Liver (tissue), 9 donors: Measurements from ENCODE around the gene CLCN7. TPM values are rescaled to one million over a fixed set of nuclear protein-coding genes. Genes with fewer than 3 reads are reported as not detected.
A peak's percentile ranks its signal among the peaks of the same experiment; 100 is the strongest.

Experiments
- DNase-seq: peaks from one replicate; pipeline ENCODE4 v3.0.0-alpha.2; 2017; ENCODE audit warnings: low spot score
- H3K27ac ChIP-seq, 2 donors: one replicate each; pipeline ENCODE4 v1.7.0; 2013; ENCODE audit warnings: inconsistent platforms in 2 of 2, low read length in 2 of 2, control low read depth in 1 of 2, low read depth in 1 of 2, mild to moderate bottlenecking in 1 of 2
- H3K27me3 ChIP-seq, 4 donors: one replicate each; pipeline versions ENCODE4 v1.6.1 to v1.7.0; 2013; ENCODE audit warnings: low read length in 3 of 4, inconsistent platforms in 1 of 4, mild to moderate bottlenecking in 1 of 4, moderate library complexity in 1 of 4; ENCODE audit not compliant: control insufficient read depth in 4 of 4, insufficient read depth in 4 of 4
- H3K36me3 ChIP-seq, 4 donors: one replicate each; pipeline versions ENCODE4 v1.6.1 to v1.7.0; 2013; ENCODE audit warnings: low read length in 3 of 4, mild to moderate bottlenecking in 3 of 4, low read depth in 1 of 4, moderate library complexity in 1 of 4; ENCODE audit not compliant: control insufficient read depth in 4 of 4, insufficient read depth in 3 of 4
- H3K4me1 ChIP-seq, 4 donors: one replicate each; pipeline versions ENCODE4 v1.6.1 to v1.7.0; 2013; ENCODE audit warnings: low read length in 3 of 4, mild to moderate bottlenecking in 3 of 4, moderate library complexity in 1 of 4; ENCODE audit not compliant: control insufficient read depth in 4 of 4, insufficient read depth in 4 of 4
- H3K4me3 ChIP-seq, 3 donors: one replicate each; pipeline versions ENCODE4 v1.6.1 to v1.7.0; 2013; ENCODE audit warnings: low read length in 3 of 3, control low read depth in 1 of 3, low read depth in 1 of 3, mild to moderate bottlenecking in 1 of 3
- H3K9ac ChIP-seq, 2 donors: one replicate each; pipeline ENCODE4 v1.7.0; 2013; ENCODE audit warnings: low read length in 2 of 2, mild to moderate bottlenecking in 2 of 2, moderate library complexity in 2 of 2, control low read depth in 1 of 2, low read depth in 1 of 2
- H3K9me3 ChIP-seq, 4 donors: one replicate each; pipeline versions ENCODE4 v1.6.1 to v1.7.0; 2013; ENCODE audit warnings: low read length in 3 of 4; ENCODE audit not compliant: control insufficient read depth in 4 of 4
- EGR1 ChIP-seq, 2 donors: IDR thresholded peaks; 2 replicates each; pipeline ENCODE4 v1.6.1; 2016 to 2018; ENCODE audit warnings: antibody characterized with exemption in 2 of 2, low read depth in 2 of 2
- FOXA1 ChIP-seq: IDR thresholded peaks from 2 replicates; pipeline ENCODE4 v1.6.1; 2016; ENCODE audit warnings: antibody characterized with exemption
- FOXA2 ChIP-seq: IDR thresholded peaks from 2 replicates; pipeline ENCODE4 v1.6.1; 2016; ENCODE audit warnings: antibody characterized with exemption
- GABPA ChIP-seq, 2 donors: IDR thresholded peaks in 1 of 2; conservative IDR thresholded peaks in 1 of 2; 2 replicates each; pipeline ENCODE4 v1.6.1; 2016; ENCODE audit warnings: antibody characterized with exemption in 2 of 2, mild to moderate bottlenecking in 1 of 2, moderate library complexity in 1 of 2
- HNF4A ChIP-seq, 2 donors: conservative IDR thresholded peaks; 2 replicates each; pipeline ENCODE4 v1.6.1; 2016; ENCODE audit warnings: antibody characterized with exemption in 2 of 2, mild to moderate bottlenecking in 2 of 2
- HNF4G ChIP-seq: IDR thresholded peaks from 2 replicates; pipeline ENCODE4 v1.6.1; 2016; ENCODE audit warnings: antibody characterized with exemption
- JUND ChIP-seq, 2 donors: IDR thresholded peaks; 2 replicates each; pipeline ENCODE4 v1.6.1; 2016; ENCODE audit warnings: antibody characterized with exemption in 2 of 2
- NR2F2 ChIP-seq: IDR thresholded peaks from 2 replicates; pipeline ENCODE4 v1.6.1; 2016; ENCODE audit warnings: antibody characterized with exemption
- RAD21 ChIP-seq, 2 donors: IDR thresholded peaks; 2 replicates each; pipeline ENCODE4 v1.6.1; 2016; ENCODE audit warnings: antibody characterized with exemption in 2 of 2, mild to moderate bottlenecking in 2 of 2
- RXRA ChIP-seq, 2 donors: IDR thresholded peaks; 2 replicates each; pipeline ENCODE4 v1.6.1; 2017 to 2018; ENCODE audit warnings: antibody characterized with exemption in 2 of 2, mild to moderate bottlenecking in 1 of 2
- SP1 ChIP-seq: IDR thresholded peaks from 2 replicates; pipeline ENCODE4 v1.6.1; 2018; ENCODE audit warnings: antibody characterized with exemption, mild to moderate bottlenecking
- TAF1 ChIP-seq: conservative IDR thresholded peaks from 2 replicates; pipeline ENCODE4 v1.6.1; 2016; ENCODE audit warnings: antibody characterized with exemption, mild to moderate bottlenecking
- YY1 ChIP-seq: IDR thresholded peaks from 2 replicates; pipeline ENCODE4 v1.6.1; 2016; ENCODE audit warnings: antibody characterized with exemption, mild to moderate bottlenecking
- WGBS: extraction: QIAGEN DNeasy Blood & Tissue Kit; methylation state at CpG from one replicate; pipeline ENCODE4 v1.1.7; 2013; 5-methylcytosine and 5-hydroxymethylcytosine counted together
- polyA plus RNA-seq, 2 donors: library from polyadenylated mRNA; stranded (reverse) in 1 of 2; unstranded in 1 of 2; fragments of 200-250 nt in 1 of 2; fragments of >200 nt in 1 of 2; fragmentation: Nextera tagmentation in 1 of 2; extraction: Ambion mirVana in 1 of 2; gene quantifications; one replicate each; pipeline versions ENCODE4 v1.2.1 to v1.2.3, GENCODE V29; 2013 to 2015
- total RNA-seq, 2 donors: library from RNA; depleted of rRNA; stranded (reverse); fragments of >200 nt; gene quantifications; one replicate each; pipeline ENCODE4 v1.2.3, GENCODE V29; 2014
- TF ChIP-seq, protein P1 (sequence below): IDR thresholded peaks from 2 replicates; pipeline ENCODE4 v1.6.1; 2016; ENCODE audit warnings: antibody characterized with exemption
- TF ChIP-seq, protein P2 (sequence below): IDR thresholded peaks from 2 replicates; pipeline ENCODE4 v1.6.1; 2016; ENCODE audit warnings: antibody characterized with exemption
- TF ChIP-seq, protein P3 (sequence below): IDR thresholded peaks from 2 replicates; pipeline ENCODE4 v1.6.1; 2016; ENCODE audit warnings: antibody characterized with exemption
- TF ChIP-seq, protein P4 (sequence below): IDR thresholded peaks from 2 replicates; pipeline ENCODE4 v1.6.1; 2016; ENCODE audit warnings: antibody characterized with exemption, mild to moderate bottlenecking
- TF ChIP-seq, protein P5 (sequence below): fragments of 150-350 bp; IDR thresholded peaks from 2 replicates; pipeline ENCODE4 v1.5.1; 2017; ENCODE audit warnings: improper control_type of control experiment, low read depth, low read length; ENCODE audit not compliant: missing input control
- donor health status: healthy.
- donor health status: healthy.
- donor health status: healthy.
- donor health status: healthy.
- donor health status: healthy.

Gene CLCN7
- total and polyA plus RNA-seq, 4 donors: 13.9 to 36.2 (median 30.2) TPM

DNA sequence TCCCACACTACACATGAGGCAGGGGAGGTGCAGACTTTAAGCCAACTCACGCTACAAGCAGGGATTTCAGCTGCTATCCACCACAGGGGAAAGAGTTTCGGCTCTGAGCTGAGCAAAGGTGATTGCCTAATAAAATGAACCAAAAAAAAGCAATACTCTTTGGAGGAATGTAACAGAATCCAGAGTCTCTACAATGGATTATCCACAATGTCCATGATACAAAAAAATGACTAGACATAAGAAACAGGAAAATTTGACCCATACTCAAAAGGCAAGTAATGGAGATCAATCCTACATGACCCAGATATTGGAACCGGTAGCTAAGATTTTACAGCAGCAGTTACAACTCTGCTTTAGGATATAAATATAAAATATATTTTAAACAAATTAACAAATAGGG is 39.7 kb upstream of the CLCN7 start:
- Histone ChIP-seq H3K36me3 (peaks cover 0 to 15% (median 4%) of the 10 kb centered on the region in 4 donors), H3K9ac (no peak overlapping the region), H3K4me1 (peaks cover 0 to 4% (median under 1%) of the 10 kb centered on the region in 4 donors), H3K4me3 (no peak overlapping the region), H3K9me3 (peaks cover 0 to 3% (median 0%) of the 10 kb centered on the region in 4 donors), H3K27ac (no peak overlapping the region), H3K27me3 (no peaks in the 10 kb centered on the region)
- 94% methylated on average over 3 of the region's 3 CpGs for WGBS
- TF ChIP-seq SP1: no peak
- DNase-seq: no peak

DNA sequence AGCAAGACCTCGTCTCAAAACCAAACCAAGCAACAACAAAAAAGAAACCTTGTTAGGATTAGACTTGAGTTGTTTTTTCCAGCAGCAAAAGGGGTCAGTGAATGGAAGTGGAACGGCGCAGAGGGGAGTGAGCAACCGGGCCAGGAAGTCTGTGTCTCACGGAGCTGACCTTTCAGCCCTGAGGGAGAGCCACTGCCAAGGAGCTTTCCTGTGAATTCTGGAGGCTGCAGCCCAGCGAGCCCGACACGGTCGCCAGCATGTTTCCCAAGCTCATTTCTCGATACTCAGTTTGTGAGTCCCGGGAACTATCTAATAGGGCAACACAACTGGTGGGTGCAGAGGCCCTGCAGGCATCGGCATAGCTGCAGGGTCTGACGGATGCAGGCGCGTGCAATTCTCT is 37.9 kb upstream of the CLCN7 start:
- H3K4me1 ChIP-seq: peaks cover 0 to 4% (median under 1%) of the 10 kb centered on the region in 4 donors
- no peak overlapping the region for H3K4me3 ChIP-seq
- H3K9me3 ChIP-seq: peaks cover 0 to 3% (median 0%) of the 10 kb centered on the region in 4 donors
- peaks cover 0 to 10% (median 3%) of the 10 kb centered on the region in 4 donors for H3K36me3 ChIP-seq
- peak overlapping the region in 1 of 2 donors; percentile 54 for H3K27ac ChIP-seq
- DNase-seq: no peak
- no peaks in the 10 kb centered on the region for H3K27me3 ChIP-seq
- H3K9ac ChIP-seq: no peak overlapping the region
- TF ChIP-seq JUND (IDR thresholded peaks at IDR 0.05) (no peak), RAD21 (IDR thresholded peaks at IDR 0.05) (no peak), HNF4G (no peak), NR2F2 (peak; percentile 88), RXRA (IDR thresholded peaks at IDR 0.05) (no peak)
- TF ChIP-seq, protein P1, sequence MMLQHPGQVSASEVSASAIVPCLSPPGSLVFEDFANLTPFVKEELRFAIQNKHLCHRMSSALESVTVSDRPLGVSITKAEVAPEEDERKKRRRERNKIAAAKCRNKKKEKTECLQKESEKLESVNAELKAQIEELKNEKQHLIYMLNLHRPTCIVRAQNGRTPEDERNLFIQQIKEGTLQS: no peak
- 83% methylated on average over 15 of the region's 15 CpGs for WGBS

DNA sequence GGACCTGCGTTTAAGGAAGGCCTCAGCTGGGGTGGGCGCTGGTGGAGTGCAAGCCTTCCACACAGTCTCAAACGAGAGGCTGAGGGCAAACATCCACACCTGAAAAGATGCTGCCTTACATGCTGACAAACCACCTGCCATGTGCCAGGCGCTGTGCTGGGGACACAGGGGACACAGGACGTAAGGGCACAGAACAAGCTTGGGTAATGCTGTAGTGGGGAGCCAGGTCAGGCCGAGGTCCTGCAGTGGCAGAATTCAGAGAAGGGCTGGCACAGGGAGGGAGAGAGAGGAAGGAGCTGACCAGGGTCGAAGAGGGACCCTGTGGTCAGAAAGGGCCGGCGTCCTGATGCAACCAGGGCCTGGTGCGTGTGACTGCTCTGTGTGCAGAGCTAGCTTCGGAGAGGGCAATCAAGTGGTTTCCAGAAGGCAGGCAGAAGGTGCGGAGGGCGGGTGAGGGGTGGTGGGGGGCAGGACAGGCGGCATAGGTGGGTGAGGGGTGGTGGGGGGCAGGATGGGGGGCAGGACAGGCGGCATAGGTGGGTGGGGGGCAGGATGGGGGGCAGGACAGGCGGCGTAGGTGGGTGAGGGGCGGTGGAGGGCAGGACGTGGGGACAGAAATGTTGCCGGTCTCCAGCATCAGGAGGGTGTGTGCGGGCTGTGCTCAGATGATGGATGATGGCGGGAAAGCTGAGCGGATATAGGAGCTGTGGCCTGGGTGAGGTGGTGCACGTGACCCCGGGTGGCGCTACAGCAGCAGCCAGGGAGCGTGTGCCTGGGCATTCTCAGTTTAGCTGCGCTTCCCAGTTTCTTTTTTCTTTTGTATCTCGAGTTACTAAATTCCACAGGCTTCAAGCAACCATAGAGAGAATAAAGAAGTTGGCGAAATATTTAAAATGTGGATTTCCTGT is 37.1 kb upstream of the CLCN7 start:
- WGBS: 84% methylated on average over 30 of the region's 30 CpGs
- H3K36me3 ChIP-seq: peaks cover 0 to 15% (median 3%) of the 10 kb centered on the region in 4 donors
- H3K27me3 ChIP-seq: no peaks in the 10 kb centered on the region
- no peak overlapping the region for H3K9ac ChIP-seq
- peaks cover 0 to 4% (median under 1%) of the 10 kb centered on the region in 4 donors for H3K4me1 ChIP-seq
- peaks cover 0 to 3% (median 0%) of the 10 kb centered on the region in 4 donors for H3K9me3 ChIP-seq
- peak overlapping the region in 1 of 2 donors; percentile 54 for H3K27ac ChIP-seq
- TF ChIP-seq RAD21 (IDR thresholded peaks at IDR 0.05) (no peak), GABPA (IDR thresholded peaks at IDR 0.05 in 1 of 2, conservative IDR thresholded peaks at IDR 0.05 in 1 of 2) (no peak), EGR1 (IDR thresholded peaks at IDR 0.05; ENCODE audit: low read depth in 2 of 2) (no peak), HNF4A (conservative IDR thresholded peaks at IDR 0.05) (no peak), HNF4G (no peak), TAF1 (no peak), JUND (IDR thresholded peaks at IDR 0.05) (no peak), FOXA2 (no peak), RXRA (IDR thresholded peaks at IDR 0.05) (no peak), YY1 (no peak), FOXA1 (no peak), SP1 (no peak)
- TF ChIP-seq, protein P2, sequence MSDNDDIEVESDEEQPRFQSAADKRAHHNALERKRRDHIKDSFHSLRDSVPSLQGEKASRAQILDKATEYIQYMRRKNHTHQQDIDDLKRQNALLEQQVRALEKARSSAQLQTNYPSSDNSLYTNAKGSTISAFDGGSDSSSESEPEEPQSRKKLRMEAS: no peak
- TF ChIP-seq, protein P3, sequence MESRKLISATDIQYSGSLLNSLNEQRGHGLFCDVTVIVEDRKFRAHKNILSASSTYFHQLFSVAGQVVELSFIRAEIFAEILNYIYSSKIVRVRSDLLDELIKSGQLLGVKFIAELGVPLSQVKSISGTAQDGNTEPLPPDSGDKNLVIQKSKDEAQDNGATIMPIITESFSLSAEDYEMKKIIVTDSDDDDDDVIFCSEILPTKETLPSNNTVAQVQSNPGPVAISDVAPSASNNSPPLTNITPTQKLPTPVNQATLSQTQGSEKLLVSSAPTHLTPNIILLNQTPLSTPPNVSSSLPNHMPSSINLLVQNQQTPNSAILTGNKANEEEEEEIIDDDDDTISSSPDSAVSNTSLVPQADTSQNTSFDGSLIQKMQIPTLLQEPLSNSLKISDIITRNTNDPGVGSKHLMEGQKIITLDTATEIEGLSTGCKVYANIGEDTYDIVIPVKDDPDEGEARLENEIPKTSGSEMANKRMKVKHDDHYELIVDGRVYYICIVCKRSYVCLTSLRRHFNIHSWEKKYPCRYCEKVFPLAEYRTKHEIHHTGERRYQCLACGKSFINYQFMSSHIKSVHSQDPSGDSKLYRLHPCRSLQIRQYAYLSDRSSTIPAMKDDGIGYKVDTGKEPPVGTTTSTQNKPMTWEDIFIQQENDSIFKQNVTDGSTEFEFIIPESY: no peak
- TF ChIP-seq, protein P1: no peak
- TF ChIP-seq, protein P4, sequence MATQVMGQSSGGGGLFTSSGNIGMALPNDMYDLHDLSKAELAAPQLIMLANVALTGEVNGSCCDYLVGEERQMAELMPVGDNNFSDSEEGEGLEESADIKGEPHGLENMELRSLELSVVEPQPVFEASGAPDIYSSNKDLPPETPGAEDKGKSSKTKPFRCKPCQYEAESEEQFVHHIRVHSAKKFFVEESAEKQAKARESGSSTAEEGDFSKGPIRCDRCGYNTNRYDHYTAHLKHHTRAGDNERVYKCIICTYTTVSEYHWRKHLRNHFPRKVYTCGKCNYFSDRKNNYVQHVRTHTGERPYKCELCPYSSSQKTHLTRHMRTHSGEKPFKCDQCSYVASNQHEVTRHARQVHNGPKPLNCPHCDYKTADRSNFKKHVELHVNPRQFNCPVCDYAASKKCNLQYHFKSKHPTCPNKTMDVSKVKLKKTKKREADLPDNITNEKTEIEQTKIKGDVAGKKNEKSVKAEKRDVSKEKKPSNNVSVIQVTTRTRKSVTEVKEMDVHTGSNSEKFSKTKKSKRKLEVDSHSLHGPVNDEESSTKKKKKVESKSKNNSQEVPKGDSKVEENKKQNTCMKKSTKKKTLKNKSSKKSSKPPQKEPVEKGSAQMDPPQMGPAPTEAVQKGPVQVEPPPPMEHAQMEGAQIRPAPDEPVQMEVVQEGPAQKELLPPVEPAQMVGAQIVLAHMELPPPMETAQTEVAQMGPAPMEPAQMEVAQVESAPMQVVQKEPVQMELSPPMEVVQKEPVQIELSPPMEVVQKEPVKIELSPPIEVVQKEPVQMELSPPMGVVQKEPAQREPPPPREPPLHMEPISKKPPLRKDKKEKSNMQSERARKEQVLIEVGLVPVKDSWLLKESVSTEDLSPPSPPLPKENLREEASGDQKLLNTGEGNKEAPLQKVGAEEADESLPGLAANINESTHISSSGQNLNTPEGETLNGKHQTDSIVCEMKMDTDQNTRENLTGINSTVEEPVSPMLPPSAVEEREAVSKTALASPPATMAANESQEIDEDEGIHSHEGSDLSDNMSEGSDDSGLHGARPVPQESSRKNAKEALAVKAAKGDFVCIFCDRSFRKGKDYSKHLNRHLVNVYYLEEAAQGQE: no peak
- TF ChIP-seq, protein P5, sequence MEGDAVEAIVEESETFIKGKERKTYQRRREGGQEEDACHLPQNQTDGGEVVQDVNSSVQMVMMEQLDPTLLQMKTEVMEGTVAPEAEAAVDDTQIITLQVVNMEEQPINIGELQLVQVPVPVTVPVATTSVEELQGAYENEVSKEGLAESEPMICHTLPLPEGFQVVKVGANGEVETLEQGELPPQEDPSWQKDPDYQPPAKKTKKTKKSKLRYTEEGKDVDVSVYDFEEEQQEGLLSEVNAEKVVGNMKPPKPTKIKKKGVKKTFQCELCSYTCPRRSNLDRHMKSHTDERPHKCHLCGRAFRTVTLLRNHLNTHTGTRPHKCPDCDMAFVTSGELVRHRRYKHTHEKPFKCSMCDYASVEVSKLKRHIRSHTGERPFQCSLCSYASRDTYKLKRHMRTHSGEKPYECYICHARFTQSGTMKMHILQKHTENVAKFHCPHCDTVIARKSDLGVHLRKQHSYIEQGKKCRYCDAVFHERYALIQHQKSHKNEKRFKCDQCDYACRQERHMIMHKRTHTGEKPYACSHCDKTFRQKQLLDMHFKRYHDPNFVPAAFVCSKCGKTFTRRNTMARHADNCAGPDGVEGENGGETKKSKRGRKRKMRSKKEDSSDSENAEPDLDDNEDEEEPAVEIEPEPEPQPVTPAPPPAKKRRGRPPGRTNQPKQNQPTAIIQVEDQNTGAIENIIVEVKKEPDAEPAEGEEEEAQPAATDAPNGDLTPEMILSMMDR: no peak
- H3K4me3 ChIP-seq: no peak overlapping the region
- no peak for DNase-seq
